ENCODE measurements around the gene TMEM256.

TMEM256 gene

DNA sequence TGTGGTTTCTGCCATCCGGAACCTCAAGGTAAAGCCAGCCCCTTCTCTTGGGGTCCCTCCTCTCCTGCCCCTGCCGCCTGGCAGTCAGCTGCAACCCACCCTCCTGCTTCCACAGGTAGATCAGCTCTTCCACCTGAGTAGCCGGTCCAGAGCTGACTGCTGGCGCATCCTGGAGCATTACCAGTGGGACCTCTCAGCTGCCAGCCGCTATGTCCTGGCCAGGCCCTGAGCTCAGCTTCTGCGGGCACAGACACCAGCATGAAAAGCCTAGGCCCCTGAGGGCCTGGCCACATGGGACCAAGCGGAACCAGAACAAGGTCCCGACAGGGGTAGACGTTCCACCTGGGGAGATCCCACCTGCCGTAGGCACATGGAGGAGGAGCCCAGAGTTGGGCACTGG lies 15.0 kb downstream of the TMEM256 start:
- TF ChIP-seq, protein P1, sequence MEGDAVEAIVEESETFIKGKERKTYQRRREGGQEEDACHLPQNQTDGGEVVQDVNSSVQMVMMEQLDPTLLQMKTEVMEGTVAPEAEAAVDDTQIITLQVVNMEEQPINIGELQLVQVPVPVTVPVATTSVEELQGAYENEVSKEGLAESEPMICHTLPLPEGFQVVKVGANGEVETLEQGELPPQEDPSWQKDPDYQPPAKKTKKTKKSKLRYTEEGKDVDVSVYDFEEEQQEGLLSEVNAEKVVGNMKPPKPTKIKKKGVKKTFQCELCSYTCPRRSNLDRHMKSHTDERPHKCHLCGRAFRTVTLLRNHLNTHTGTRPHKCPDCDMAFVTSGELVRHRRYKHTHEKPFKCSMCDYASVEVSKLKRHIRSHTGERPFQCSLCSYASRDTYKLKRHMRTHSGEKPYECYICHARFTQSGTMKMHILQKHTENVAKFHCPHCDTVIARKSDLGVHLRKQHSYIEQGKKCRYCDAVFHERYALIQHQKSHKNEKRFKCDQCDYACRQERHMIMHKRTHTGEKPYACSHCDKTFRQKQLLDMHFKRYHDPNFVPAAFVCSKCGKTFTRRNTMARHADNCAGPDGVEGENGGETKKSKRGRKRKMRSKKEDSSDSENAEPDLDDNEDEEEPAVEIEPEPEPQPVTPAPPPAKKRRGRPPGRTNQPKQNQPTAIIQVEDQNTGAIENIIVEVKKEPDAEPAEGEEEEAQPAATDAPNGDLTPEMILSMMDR (conservative IDR thresholded peaks at IDR 0.05; ENCODE audit: control insufficient read depth, insufficient read depth, low read depth, low read length): no peak
- no peak for DNase-seq (ENCODE audit: low read depth)
- no peak overlapping the region for H3K4me3 ChIP-seq (ENCODE audit: control insufficient read depth, low read depth, low read length)

DNA sequence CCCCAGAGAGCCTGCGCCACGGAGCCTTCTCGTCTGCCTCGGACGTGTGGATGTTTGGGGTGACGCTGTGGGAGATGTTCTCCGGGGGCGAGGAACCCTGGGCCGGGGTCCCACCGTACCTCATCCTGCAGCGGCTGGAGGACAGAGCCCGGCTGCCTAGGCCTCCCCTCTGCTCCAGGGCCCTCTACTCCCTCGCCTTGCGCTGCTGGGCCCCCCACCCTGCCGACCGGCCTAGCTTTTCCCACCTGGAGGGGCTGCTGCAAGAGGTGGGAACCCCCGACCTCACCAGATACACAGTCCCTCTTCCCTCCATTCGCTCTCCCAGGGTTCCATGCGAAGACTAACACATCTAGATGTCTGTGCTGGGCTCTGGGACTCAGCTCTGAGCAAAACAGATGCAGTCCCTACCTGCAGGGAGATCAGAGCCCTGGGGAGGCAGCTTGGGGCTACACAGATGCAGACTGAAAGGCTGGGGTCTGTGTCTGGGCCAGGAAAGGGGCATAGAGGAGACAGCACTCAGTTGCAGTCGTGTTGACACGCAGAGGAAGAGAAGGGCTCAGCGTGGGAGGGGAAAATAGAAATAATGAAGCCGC lies 19.3 kb downstream of the TMEM256 start:
- TF ChIP-seq, protein P1 (conservative IDR thresholded peaks at IDR 0.05; ENCODE audit: control insufficient read depth, insufficient read depth, low read depth, low read length): no peak
- no peak for DNase-seq (ENCODE audit: low read depth)
- H3K4me3 ChIP-seq (ENCODE audit: control insufficient read depth, low read depth, low read length): peak overlapping the region; percentile 22

- no peak for DNase-seq (ENCODE audit: low read depth)
- TF ChIP-seq, protein P1 (conservative IDR thresholded peaks at IDR 0.05; ENCODE audit: control insufficient read depth, insufficient read depth, low read depth, low read length): no peak
- peak overlapping the region; percentile 22 for H3K4me3 ChIP-seq (ENCODE audit: control insufficient read depth, low read depth, low read length)
These were observed 20.0 kb downstream of the TMEM256 start for GRCh38 chr17:7383742-7384488.

GRCh38 chr17:7383371-7383741 lies 20.5 kb downstream of the TMEM256 start:
- no peak overlapping the region for H3K4me3 ChIP-seq (ENCODE audit: control insufficient read depth, low read depth, low read length)
- TF ChIP-seq, protein P1 (conservative IDR thresholded peaks at IDR 0.05; ENCODE audit: control insufficient read depth, insufficient read depth, low read depth, low read length): no peak
- no peak for DNase-seq (ENCODE audit: low read depth)

DNA sequence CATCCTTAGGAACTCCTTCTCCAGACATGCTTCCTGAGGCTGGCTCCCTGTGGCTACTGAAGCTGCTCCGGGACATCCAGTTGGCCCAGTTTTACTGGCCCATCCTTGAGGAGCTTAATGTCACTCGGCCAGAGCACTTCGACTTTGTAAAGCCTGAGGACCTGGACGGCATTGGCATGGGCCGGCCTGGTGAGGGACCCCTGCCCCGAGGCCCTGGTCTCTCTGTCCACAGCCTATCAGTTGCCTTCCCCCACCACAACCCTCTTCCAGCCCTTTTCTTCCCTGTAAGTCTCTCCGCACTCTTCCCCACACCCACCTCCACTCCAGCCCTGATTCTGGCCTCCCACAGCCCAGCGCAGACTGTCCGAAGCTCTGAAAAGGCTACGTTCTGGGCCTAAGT lies 21.0 kb downstream of the TMEM256 start:
- no peak for DNase-seq (ENCODE audit: low read depth)
- TF ChIP-seq, protein P1 (conservative IDR thresholded peaks at IDR 0.05; ENCODE audit: control insufficient read depth, insufficient read depth, low read depth, low read length): no peak
- H3K4me3 ChIP-seq (ENCODE audit: control insufficient read depth, low read depth, low read length): no peak overlapping the region

GRCh38 chr17:7380855-7381683 lies 22.8 kb downstream of the TMEM256 start, which contains the start of gene TNK1:
TNK1 (plus strand) TSS chr17:7381089; CDS start chr17:7382927, 1,838 bp downstream.
- DNase-seq (ENCODE audit: low read depth): no peak
- no peak within 1 kb of the TSS for H3K4me3 ChIP-seq (ENCODE audit: control insufficient read depth, low read depth, low read length)
- TF ChIP-seq, protein P1 (conservative IDR thresholded peaks at IDR 0.05; ENCODE audit: control insufficient read depth, insufficient read depth, low read depth, low read length): no peak

Measured in fibroblast of mammary gland (primary cell).